ENCODE results near the gene FBN2. TPM values are rescaled to one million over a fixed set of nuclear protein-coding genes. Genes with fewer than 3 reads are reported as not detected.

Gene FBN2
- total and polyA plus RNA-seq, 7 donors: under 0.01 to 0.46 (median 0.04) TPM; not detected in 1

GRCh38 chr5:128303593-128303992 lies 234.5 kb downstream of the FBN2 start:
- 41 to 49% (median 44%) methylated on average over 1 of the region's 1 CpG for WGBS, 3 donors
- no peaks in the 10 kb centered on the region for H3K9me3 ChIP-seq
- intact Hi-C loops (cut with DNase I): no loop called here
- no peaks in the 10 kb centered on the region for H3K27me3 ChIP-seq (ENCODE audit: insufficient read depth in 3 of 3, low read length in 2 of 3)
- no peak overlapping the region for H3K27ac ChIP-seq
- H3K4me3 ChIP-seq: no peak overlapping the region
- H3K4me1 ChIP-seq: no peaks in the 10 kb centered on the region
- ATAC-seq: no peak
- H3K36me3 ChIP-seq (ENCODE audit: insufficient read depth in 1 of 2, low read depth in 1 of 2): no peaks in the 10 kb centered on the region
- TF ChIP-seq, protein P1, sequence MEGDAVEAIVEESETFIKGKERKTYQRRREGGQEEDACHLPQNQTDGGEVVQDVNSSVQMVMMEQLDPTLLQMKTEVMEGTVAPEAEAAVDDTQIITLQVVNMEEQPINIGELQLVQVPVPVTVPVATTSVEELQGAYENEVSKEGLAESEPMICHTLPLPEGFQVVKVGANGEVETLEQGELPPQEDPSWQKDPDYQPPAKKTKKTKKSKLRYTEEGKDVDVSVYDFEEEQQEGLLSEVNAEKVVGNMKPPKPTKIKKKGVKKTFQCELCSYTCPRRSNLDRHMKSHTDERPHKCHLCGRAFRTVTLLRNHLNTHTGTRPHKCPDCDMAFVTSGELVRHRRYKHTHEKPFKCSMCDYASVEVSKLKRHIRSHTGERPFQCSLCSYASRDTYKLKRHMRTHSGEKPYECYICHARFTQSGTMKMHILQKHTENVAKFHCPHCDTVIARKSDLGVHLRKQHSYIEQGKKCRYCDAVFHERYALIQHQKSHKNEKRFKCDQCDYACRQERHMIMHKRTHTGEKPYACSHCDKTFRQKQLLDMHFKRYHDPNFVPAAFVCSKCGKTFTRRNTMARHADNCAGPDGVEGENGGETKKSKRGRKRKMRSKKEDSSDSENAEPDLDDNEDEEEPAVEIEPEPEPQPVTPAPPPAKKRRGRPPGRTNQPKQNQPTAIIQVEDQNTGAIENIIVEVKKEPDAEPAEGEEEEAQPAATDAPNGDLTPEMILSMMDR (IDR thresholded peaks at IDR 0.05): no peak
- DNase-seq: no peak

- Histone ChIP-seq H3K27me3 (ENCODE audit: insufficient read depth in 3 of 3, low read length in 2 of 3) (no peaks in the 10 kb centered on the region), H3K4me1 (no peaks in the 10 kb centered on the region), H3K36me3 (ENCODE audit: insufficient read depth in 1 of 2, low read depth in 1 of 2) (no peaks in the 10 kb centered on the region), H3K4me3 (no peak overlapping the region), H3K27ac (no peak overlapping the region), H3K9me3 (no peaks in the 10 kb centered on the region)
- DNase-seq (no peak), ATAC-seq (no peak)
- intact Hi-C loops (cut with DNase I): no loop called here
- WGBS, 3 donors: 30 to 41% (median 32%) methylated on average over 4 of the region's 4 CpGs
- TF ChIP-seq, protein P1 (IDR thresholded peaks at IDR 0.05): no peak
These were observed 237.9 kb downstream of the FBN2 start for GRCh38 chr5:128300181-128300580.

GRCh38 chr5:128290152-128290858 lies 247.7 kb downstream of the FBN2 start:
- intact Hi-C loops (cut with DNase I): no loop called here
- 31 to 57% (median 33%) methylated on average over 2 of the region's 2 CpGs for WGBS, 3 donors
- no peak for ATAC-seq

GRCh38 chr5:128287740-128288139 lies 250.3 kb downstream of the FBN2 start:
- no peak overlapping the region for H3K27ac ChIP-seq
- WGBS, 3 donors: 67 to 98% (median 92%) methylated on average over 2 of the region's 2 CpGs
- no peaks in the 10 kb centered on the region for H3K9me3 ChIP-seq
- DNase-seq (no peak), ATAC-seq (no peak)
- no peaks in the 10 kb centered on the region for H3K4me1 ChIP-seq
- TF ChIP-seq, protein P1 (IDR thresholded peaks at IDR 0.05): no peak
- intact Hi-C loops (cut with DNase I): no loop called here
- H3K27me3 ChIP-seq (ENCODE audit: insufficient read depth in 3 of 3, low read length in 2 of 3): no peaks in the 10 kb centered on the region
- H3K36me3 ChIP-seq (ENCODE audit: insufficient read depth in 1 of 2, low read depth in 1 of 2): no peaks in the 10 kb centered on the region
- H3K4me3 ChIP-seq: no peak overlapping the region

More at GRCh38 chr5:128290152-128290858, 247.7 kb downstream of the FBN2 start:
- TF ChIP-seq, protein P1 (IDR thresholded peaks at IDR 0.05): no peak
- Histone ChIP-seq H3K27me3 (ENCODE audit: insufficient read depth in 3 of 3, low read length in 2 of 3) (no peaks in the 10 kb centered on the region), H3K36me3 (ENCODE audit: insufficient read depth in 1 of 2, low read depth in 1 of 2) (no peaks in the 10 kb centered on the region), H3K9me3 (no peaks in the 10 kb centered on the region), H3K4me3 (no peak overlapping the region), H3K4me1 (no peaks in the 10 kb centered on the region), H3K27ac (no peak overlapping the region)
- no peak for DNase-seq

DNA sequence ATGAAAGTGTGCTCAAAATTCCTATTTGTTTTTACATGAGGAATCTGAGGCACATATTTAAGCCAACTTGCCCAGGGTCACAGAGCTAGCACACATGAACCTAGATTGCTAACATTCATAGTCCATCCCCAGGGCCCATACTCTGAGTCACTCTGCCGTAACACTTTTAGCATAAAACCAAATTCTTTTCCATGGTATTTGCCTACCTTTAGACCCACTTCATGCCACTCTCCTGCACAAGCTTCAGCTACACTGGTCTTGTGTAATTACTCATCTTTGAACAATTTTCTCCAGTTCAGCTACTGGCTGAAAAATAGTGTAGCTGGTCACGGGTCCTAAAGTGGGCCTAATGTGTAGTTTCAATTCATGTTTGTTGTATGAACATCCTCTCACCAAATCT lies 253.8 kb downstream of the FBN2 start:
- ATAC-seq (no peak), DNase-seq (no peak)
- H3K4me3 ChIP-seq: no peak overlapping the region
- H3K27me3 ChIP-seq (ENCODE audit: insufficient read depth in 3 of 3, low read length in 2 of 3): no peaks in the 10 kb centered on the region
- no peaks in the 10 kb centered on the region for H3K9me3 ChIP-seq
- H3K27ac ChIP-seq: no peak overlapping the region
- WGBS, 3 donors: 77 to 93% (median 79%) methylated on average over 2 of the region's 2 CpGs
- intact Hi-C loops (cut with DNase I): no loop called here
- TF ChIP-seq, protein P1 (IDR thresholded peaks at IDR 0.05): no peak
- H3K36me3 ChIP-seq (ENCODE audit: insufficient read depth in 1 of 2, low read depth in 1 of 2): no peaks in the 10 kb centered on the region
- H3K4me1 ChIP-seq: no peaks in the 10 kb centered on the region

All from psoas muscle (tissue), 8 donors.